Placental pericyte (primary cell): ENCODE results near the gene CDK7. TPM values are rescaled to one million over a fixed set of nuclear protein-coding genes. Genes with fewer than 3 reads are reported as not detected.

Experiments used
- total RNA-seq: library from RNA; depleted of rRNA; stranded (reverse); fragments of >200 nt; gene quantifications from 2 replicates; pipeline ENCODE4 v1.2.3, GENCODE V29; 2012

CDK7 gene
- 36.8 and 44.2 TPM in 2 replicates for total RNA-seq

DNA sequence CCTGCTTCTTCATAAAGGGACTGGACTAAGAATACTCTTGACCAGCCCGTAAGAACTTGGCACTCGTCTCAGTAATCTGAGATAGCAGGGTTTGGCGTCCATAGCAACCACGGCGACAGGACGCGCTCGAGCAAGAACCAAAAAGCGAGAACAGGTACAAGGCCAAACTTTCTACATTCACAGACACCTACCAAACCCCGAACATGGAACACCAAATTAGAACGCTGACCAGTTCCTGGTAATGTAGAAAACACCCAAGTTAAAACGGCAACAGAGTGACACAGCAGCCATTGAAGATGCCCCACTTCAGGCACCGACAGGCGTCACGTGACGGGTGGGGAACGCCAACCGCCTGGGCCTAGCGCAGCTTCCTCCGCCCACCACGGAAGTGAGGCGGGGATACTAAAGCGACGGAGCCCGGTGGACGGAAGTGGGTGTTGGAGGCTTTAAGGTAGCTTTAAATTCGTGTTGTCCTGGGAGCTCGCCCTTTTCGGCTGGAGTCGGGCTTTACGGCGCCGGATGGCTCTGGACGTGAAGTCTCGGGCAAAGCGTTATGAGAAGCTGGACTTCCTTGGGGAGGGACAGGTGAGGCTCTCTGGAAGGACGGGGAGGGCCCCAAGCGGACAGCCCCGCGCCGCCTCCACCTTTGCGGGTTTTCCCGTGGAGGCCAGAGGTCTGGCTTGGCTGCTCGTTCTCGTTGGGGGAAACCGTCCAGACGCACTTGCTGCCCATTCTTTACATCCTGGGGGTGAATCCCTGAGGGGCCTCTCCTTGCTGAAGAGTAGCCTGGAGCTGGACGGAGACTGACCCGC lies at the start of gene CDK7:
CDK7 (plus strand) TSS at position 430 of the 812 bp plus-strand sequence; CDS start at position 520, 90 bp downstream.

DNA sequence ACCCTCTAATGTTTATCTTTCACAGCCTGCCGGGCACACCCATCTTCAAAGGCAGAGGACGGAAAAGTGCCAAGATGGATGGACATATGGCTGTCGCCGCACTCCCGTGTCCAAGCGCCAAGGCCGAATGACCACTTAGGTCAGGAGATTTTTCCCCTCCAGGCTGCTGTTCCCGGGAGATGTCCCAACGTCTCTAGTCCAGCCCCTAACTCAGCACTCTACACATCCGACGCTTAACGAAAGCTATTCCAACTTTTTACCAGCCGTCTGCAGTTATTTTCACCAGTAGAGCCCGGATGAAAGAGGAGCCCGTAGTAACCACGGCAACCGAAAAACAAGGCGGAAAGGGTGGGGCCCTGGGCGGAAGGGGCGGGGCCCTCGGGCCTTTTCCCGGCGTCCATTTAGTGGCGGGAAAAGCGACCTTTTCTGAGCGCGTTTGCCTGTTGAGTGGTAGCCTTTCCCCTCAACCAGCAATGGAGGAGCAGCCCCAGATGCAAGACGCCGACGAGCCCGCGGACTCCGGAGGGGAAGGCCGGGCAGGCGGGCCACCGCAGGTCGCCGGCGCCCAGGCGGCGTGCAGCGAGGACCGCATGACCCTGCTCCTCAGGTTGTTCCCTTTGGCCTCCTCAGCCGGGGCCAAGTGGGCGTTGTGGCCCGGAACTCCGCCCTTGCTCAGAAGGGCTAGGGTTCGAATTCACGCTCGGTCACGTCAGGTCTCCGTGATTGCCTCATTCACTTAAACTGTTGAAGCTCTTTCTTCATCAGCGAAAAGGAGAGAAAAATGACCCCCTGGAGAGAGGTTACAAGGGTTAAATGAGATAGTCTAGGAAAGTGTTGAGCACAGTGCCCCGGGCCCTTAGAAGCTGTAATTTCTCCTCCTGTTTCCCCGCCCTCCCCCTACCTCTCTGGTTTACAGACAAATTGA lies 45.3 kb upstream of the CDK7 start, which contains the start of gene CENPH:
CENPH (plus strand) TSS at position 422 of the 925 bp plus-strand sequence; CDS start at position 474, 52 bp downstream.

Other genes with a start within 250 kb of the CDK7 start
- gene SLC30A5, start 140.9 kb upstream of the CDK7 start, total RNA-seq, result 53.2 and 70.4 TPM in 2 replicates
- 14.2 and 218 TPM in 2 replicates for gene CCNB1, start 67.7 kb upstream of the CDK7 start, total RNA-seq
- gene CENPH, start 45.3 kb upstream of the CDK7 start, total RNA-seq, result 3.3 and 13.0 TPM in 2 replicates
- 1.5 and 3.0 TPM in 2 replicates for gene CCDC125, start 97.9 kb downstream of the CDK7 start, total RNA-seq
- gene AK6, start 134.6 kb downstream of the CDK7 start, total RNA-seq, result 17.6 and 25.4 TPM in 2 replicates
- gene TAF9, start 134.6 kb downstream of the CDK7 start, total RNA-seq, result 64.9 and 79.7 TPM in 2 replicates
- 20.1 and 23.2 TPM in 2 replicates for gene RAD17, start 134.9 kb downstream of the CDK7 start, total RNA-seq
- gene MARVELD2, start 180.2 kb downstream of the CDK7 start, total RNA-seq, result 1.0 and 1.1 TPM in 2 replicates